Large intestine (tissue), 3 donors: ENCODE measurements around the gene RBBP8NL. TPM values are rescaled to one million over a fixed set of nuclear protein-coding genes. Genes with fewer than 3 reads are reported as not detected.
A peak's percentile ranks its signal among the peaks of the same experiment; 100 is the strongest.

Source experiments
- DNase-seq, 2 donors: peaks; one replicate each; pipeline versions ENCODE4 v3.0.0 to v3.0.0-alpha.2; 2013
- H3K27ac ChIP-seq: one replicate; pipeline ENCODE4 v1.5.1; 2013; ENCODE audit warnings: low read length
- H3K27me3 ChIP-seq: 2 replicates; pipeline ENCODE4 v1.6.1; 2013; ENCODE audit warnings: low read length; ENCODE audit not compliant: control insufficient read depth, insufficient read depth
- H3K36me3 ChIP-seq: 2 replicates; pipeline ENCODE4 v1.6.1; 2013; ENCODE audit warnings: low read length; ENCODE audit not compliant: control insufficient read depth, insufficient read depth
- H3K4me1 ChIP-seq: one replicate; pipeline ENCODE4 v1.6.1; 2013; ENCODE audit warnings: low read length; ENCODE audit not compliant: control insufficient read depth, insufficient read depth
- H3K4me3 ChIP-seq: one replicate; pipeline ENCODE4 v1.5.1; 2013; ENCODE audit warnings: low read length
- H3K9me3 ChIP-seq: one replicate; pipeline ENCODE4 v1.6.1; 2013; ENCODE audit warnings: mild to moderate bottlenecking, low read depth, low read length, moderate library complexity; ENCODE audit not compliant: control insufficient read depth
- WGBS: methylation state at CpG from one replicate; pipeline ENCODE4 v1.1.5; 2013; ENCODE audit warnings: low lambda C conversion rate; ENCODE audit not compliant: insufficient coverage; 5-methylcytosine and 5-hydroxymethylcytosine counted together
- polyA plus RNA-seq: library from polyadenylated mRNA; unstranded; fragments of 120-200 nt; gene quantifications from one replicate; pipeline ENCODE4 v1.2.1, GENCODE V29; 2013

Gene RBBP8NL
- polyA plus RNA-seq, 1 donor: 9.6 TPM

- Histone ChIP-seq H3K4me3 (no peak overlapping the region), H3K4me1 (peaks cover 54% of the 10 kb centered on the region), H3K27me3 (no peaks in the 10 kb centered on the region), H3K27ac (peak overlapping the region; percentile 16), H3K36me3 (no peaks in the 10 kb centered on the region), H3K9me3 (peaks cover 2% of the 10 kb centered on the region)
- DNase-seq: no peak
- WGBS: no CpG with 5 or more reads among the region's 17 CpGs
Measured at GRCh38 chr20:62453186-62453808, 26.0 kb upstream of the RBBP8NL start.

GRCh38 chr20:62452475-62453095 lies 25.2 kb upstream of the RBBP8NL start:
- H3K4me3 ChIP-seq: no peak overlapping the region
- peaks cover 2% of the 10 kb centered on the region for H3K9me3 ChIP-seq
- H3K27ac ChIP-seq: peak overlapping the region; percentile 16
- peak; percentile 83 to 93 for DNase-seq
- peaks cover 49% of the 10 kb centered on the region for H3K4me1 ChIP-seq
- WGBS: no CpG with 5 or more reads among the region's 18 CpGs
- no peaks in the 10 kb centered on the region for H3K36me3 ChIP-seq
- no peaks in the 10 kb centered on the region for H3K27me3 ChIP-seq

- H3K27me3 ChIP-seq: no peaks in the 10 kb centered on the region
Measured at GRCh38 chr20:62451970-62452369, 24.6 kb upstream of the RBBP8NL start.

GRCh38 chr20:62451156-62451767 lies 23.9 kb upstream of the RBBP8NL start:
- Histone ChIP-seq H3K27me3 (no peaks in the 10 kb centered on the region), H3K36me3 (no peaks in the 10 kb centered on the region), H3K4me3 (no peak overlapping the region), H3K27ac (peak overlapping the region; percentile 34), H3K4me1 (peaks cover 58% of the 10 kb centered on the region), H3K9me3 (peaks cover 5% of the 10 kb centered on the region)
- 86% methylated on average over 2 of the region's 10 CpGs for WGBS
- DNase-seq: no peak

More at GRCh38 chr20:62451970-62452369, 24.6 kb upstream of the RBBP8NL start:
- no peak overlapping the region for H3K4me3 ChIP-seq
- no peaks in the 10 kb centered on the region for H3K36me3 ChIP-seq
- 100% methylated on average over 1 of the region's 3 CpGs for WGBS
- no peak overlapping the region for H3K27ac ChIP-seq
- H3K4me1 ChIP-seq: peaks cover 50% of the 10 kb centered on the region
- H3K9me3 ChIP-seq: peaks cover 5% of the 10 kb centered on the region
- no peak for DNase-seq

GRCh38 chr20:62449951-62450691 lies 22.8 kb upstream of the RBBP8NL start:
- Histone ChIP-seq H3K27ac (peak overlapping the region; percentile 79), H3K9me3 (peaks cover 4% of the 10 kb centered on the region), H3K27me3 (no peaks in the 10 kb centered on the region), H3K4me1 (peaks cover 59% of the 10 kb centered on the region), H3K4me3 (no peak overlapping the region), H3K36me3 (no peaks in the 10 kb centered on the region)
- DNase-seq: peak; percentile 86 to 93
- WGBS: no CpG with 5 or more reads among the region's 24 CpGs

GRCh38 chr20:62448788-62449187 lies 21.4 kb upstream of the RBBP8NL start:
- DNase-seq: no peak
- Histone ChIP-seq H3K9me3 (peaks cover 4% of the 10 kb centered on the region), H3K27ac (no peak overlapping the region), H3K4me1 (peaks cover 57% of the 10 kb centered on the region), H3K36me3 (no peaks in the 10 kb centered on the region), H3K27me3 (no peaks in the 10 kb centered on the region), H3K4me3 (no peak overlapping the region)
- WGBS: no CpG with 5 or more reads among the region's 14 CpGs

- no peaks in the 10 kb centered on the region for H3K27me3 ChIP-seq
- H3K36me3 ChIP-seq: no peaks in the 10 kb centered on the region
- no peak for DNase-seq
- no CpG with 5 or more reads among the region's 10 CpGs for WGBS
- peaks cover 4% of the 10 kb centered on the region for H3K9me3 ChIP-seq
- H3K27ac ChIP-seq: no peak overlapping the region
- peaks cover 55% of the 10 kb centered on the region for H3K4me1 ChIP-seq
- H3K4me3 ChIP-seq: no peak overlapping the region
Measured at GRCh38 chr20:62448038-62448437, 20.7 kb upstream of the RBBP8NL start.

GRCh38 chr20:62446888-62447869 lies 19.8 kb upstream of the RBBP8NL start:
- no peak for DNase-seq
- no CpG with 5 or more reads among the region's 44 CpGs for WGBS
- Histone ChIP-seq H3K36me3 (no peaks in the 10 kb centered on the region), H3K27me3 (no peaks in the 10 kb centered on the region), H3K27ac (no peak overlapping the region), H3K4me3 (no peak overlapping the region), H3K4me1 (peaks cover 46% of the 10 kb centered on the region), H3K9me3 (peaks cover 4% of the 10 kb centered on the region)

- H3K36me3 ChIP-seq: no peaks in the 10 kb centered on the region
- DNase-seq: no peak
- no peak overlapping the region for H3K4me3 ChIP-seq
- H3K4me1 ChIP-seq: peaks cover 45% of the 10 kb centered on the region
- no CpG with 5 or more reads among the region's 12 CpGs for WGBS
- H3K9me3 ChIP-seq: peaks cover 4% of the 10 kb centered on the region
- H3K27me3 ChIP-seq: no peaks in the 10 kb centered on the region
- no peak overlapping the region for H3K27ac ChIP-seq
Measured at GRCh38 chr20:62446481-62446880, 19.1 kb upstream of the RBBP8NL start.
